Endothelial cell (in vitro differentiated cells): Measurements from ENCODE around the gene TRPV4. TPM values are rescaled to one million over a fixed set of nuclear protein-coding genes. Genes with fewer than 3 reads are reported as not detected.

Source experiments
- DNase-seq: peaks from one replicate; pipeline ENCODE4 v3.0.0; 2021; ENCODE audit warnings: low spot score
- H3K27ac Mint-ChIP-seq: one replicate; pipeline ENCODE4 v1.8.0; 2021; ENCODE audit warnings: mixed read lengths, inconsistent platforms; ENCODE audit not compliant: unreplicated experiment
- H3K27me3 Mint-ChIP-seq: one replicate; pipeline ENCODE4 v1.8.0; 2021; ENCODE audit warnings: mild to moderate bottlenecking, moderate library complexity, mixed read lengths, inconsistent platforms; ENCODE audit not compliant: unreplicated experiment
- H3K36me3 Mint-ChIP-seq: one replicate; pipeline ENCODE4 v1.8.0; 2021; ENCODE audit warnings: mild to moderate bottlenecking, low read depth, mixed read lengths, inconsistent platforms; ENCODE audit not compliant: unreplicated experiment
- H3K4me1 Mint-ChIP-seq: one replicate; pipeline ENCODE4 v1.8.0; 2021; ENCODE audit warnings: mild to moderate bottlenecking, mixed read lengths, inconsistent platforms; ENCODE audit not compliant: unreplicated experiment
- H3K4me3 Mint-ChIP-seq: one replicate; pipeline ENCODE4 v1.8.0; 2021; ENCODE audit warnings: mild to moderate bottlenecking, mixed read lengths, inconsistent platforms; ENCODE audit not compliant: unreplicated experiment
- H3K9me3 Mint-ChIP-seq: one replicate; pipeline ENCODE4 v1.8.0; 2021; ENCODE audit warnings: mixed read lengths, inconsistent platforms; ENCODE audit not compliant: unreplicated experiment
- total RNA-seq: library from RNA; stranded (reverse); fragmentation: NEBNext Ultra II Directional; extraction: Animal tissue kit (Norgen Biotek cat#: 25700); gene quantifications from one replicate; pipeline ENCODE4 v1.2.1, GENCODE V29; 2021; ENCODE audit not compliant: unreplicated experiment
- TF ChIP-seq, protein P1 (sequence below): fragments of 200-600 bp; sonication (generic); IDR thresholded peaks from one replicate; pipeline ENCODE4 v1.5.0; 2021; ENCODE audit warnings: antibody characterized with exemption; ENCODE audit not compliant: unreplicated experiment

TRPV4 gene
- total RNA-seq, 1 donor from 2014 or later = 7.0 TPM

DNA sequence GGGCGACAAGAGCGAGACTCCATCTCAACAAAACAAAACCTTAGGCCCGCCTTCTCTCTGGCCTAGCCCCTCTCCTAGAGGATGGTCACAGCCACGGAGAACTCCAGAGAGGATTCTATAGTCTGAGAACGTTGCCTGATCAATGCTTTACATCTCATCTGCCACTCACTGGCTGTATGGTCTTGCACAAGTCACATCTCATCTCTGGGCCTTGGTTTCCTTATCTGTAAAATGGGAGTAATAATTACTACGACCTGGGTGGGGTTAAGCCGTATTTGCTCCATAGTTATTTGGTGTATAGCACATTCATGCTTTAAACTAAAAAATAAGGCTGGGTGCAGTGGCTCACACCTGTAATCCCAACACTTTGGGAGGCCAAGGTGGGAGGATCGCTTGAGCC is 8.5 kb downstream of the TRPV4 start:
- TF ChIP-seq, protein P1, sequence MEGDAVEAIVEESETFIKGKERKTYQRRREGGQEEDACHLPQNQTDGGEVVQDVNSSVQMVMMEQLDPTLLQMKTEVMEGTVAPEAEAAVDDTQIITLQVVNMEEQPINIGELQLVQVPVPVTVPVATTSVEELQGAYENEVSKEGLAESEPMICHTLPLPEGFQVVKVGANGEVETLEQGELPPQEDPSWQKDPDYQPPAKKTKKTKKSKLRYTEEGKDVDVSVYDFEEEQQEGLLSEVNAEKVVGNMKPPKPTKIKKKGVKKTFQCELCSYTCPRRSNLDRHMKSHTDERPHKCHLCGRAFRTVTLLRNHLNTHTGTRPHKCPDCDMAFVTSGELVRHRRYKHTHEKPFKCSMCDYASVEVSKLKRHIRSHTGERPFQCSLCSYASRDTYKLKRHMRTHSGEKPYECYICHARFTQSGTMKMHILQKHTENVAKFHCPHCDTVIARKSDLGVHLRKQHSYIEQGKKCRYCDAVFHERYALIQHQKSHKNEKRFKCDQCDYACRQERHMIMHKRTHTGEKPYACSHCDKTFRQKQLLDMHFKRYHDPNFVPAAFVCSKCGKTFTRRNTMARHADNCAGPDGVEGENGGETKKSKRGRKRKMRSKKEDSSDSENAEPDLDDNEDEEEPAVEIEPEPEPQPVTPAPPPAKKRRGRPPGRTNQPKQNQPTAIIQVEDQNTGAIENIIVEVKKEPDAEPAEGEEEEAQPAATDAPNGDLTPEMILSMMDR = no peak
- H3K4me1 Mint-ChIP-seq = peaks cover 10% of the 10 kb centered on the region
- H3K27me3 Mint-ChIP-seq = peaks cover 9% of the 10 kb centered on the region
- DNase-seq = no peak
- no peak overlapping the region for H3K4me3 Mint-ChIP-seq
- H3K9me3 Mint-ChIP-seq = no peaks in the 10 kb centered on the region
- H3K27ac Mint-ChIP-seq = no peak overlapping the region
- H3K36me3 Mint-ChIP-seq = peaks cover 6% of the 10 kb centered on the region

- no peaks in the 10 kb centered on the region for H3K9me3 Mint-ChIP-seq
- DNase-seq = no peak
- H3K36me3 Mint-ChIP-seq = peaks cover 6% of the 10 kb centered on the region
Observed at GRCh38 chr12:109822951-109823411, 10.2 kb downstream of the TRPV4 start.

GRCh38 chr12:109822416-109822815 is 10.8 kb downstream of the TRPV4 start:
- Mint-ChIP-seq H3K9me3 (no peaks in the 10 kb centered on the region), H3K4me1 (peaks cover under 1% of the 10 kb centered on the region), H3K4me3 (no peak overlapping the region), H3K27me3 (peaks cover 8% of the 10 kb centered on the region), H3K27ac (no peak overlapping the region), H3K36me3 (peaks cover 6% of the 10 kb centered on the region)
- TF ChIP-seq, protein P1 = no peak
- no peak for DNase-seq

More at GRCh38 chr12:109822951-109823411, 10.2 kb downstream of the TRPV4 start:
- TF ChIP-seq, protein P1 = no peak
- H3K27ac Mint-ChIP-seq = no peak overlapping the region
- peaks cover 12% of the 10 kb centered on the region for H3K27me3 Mint-ChIP-seq
- peaks cover 6% of the 10 kb centered on the region for H3K4me1 Mint-ChIP-seq
- no peak overlapping the region for H3K4me3 Mint-ChIP-seq

DNA sequence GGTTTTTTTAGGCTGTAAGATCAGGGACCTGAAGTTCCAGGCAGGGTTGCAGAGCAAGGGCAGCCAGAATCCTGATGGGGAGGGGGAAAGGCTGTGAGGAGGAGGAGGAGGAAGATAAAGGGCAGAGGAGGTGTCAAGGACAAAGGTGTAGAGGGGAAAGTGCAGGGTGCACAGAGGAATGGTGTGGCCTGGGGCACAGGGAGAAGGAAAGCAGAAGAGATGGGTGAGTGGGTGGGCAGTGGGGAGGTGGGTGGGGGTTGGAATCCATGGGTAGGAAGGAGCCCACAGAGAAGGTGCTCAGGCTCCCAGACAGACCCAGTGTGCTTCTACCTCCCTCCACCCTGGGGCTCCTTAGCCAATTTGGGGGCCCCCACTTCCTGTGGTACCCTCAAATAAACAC is 11.2 kb downstream of the TRPV4 start:
- TF ChIP-seq, protein P1 = no peak
- no peak for DNase-seq
- no peaks in the 10 kb centered on the region for H3K9me3 Mint-ChIP-seq
- peaks cover 8% of the 10 kb centered on the region for H3K27me3 Mint-ChIP-seq
- H3K36me3 Mint-ChIP-seq = peaks cover 4% of the 10 kb centered on the region
- H3K4me3 Mint-ChIP-seq = no peak overlapping the region
- no peak overlapping the region for H3K27ac Mint-ChIP-seq
- H3K4me1 Mint-ChIP-seq = no peaks in the 10 kb centered on the region

DNA sequence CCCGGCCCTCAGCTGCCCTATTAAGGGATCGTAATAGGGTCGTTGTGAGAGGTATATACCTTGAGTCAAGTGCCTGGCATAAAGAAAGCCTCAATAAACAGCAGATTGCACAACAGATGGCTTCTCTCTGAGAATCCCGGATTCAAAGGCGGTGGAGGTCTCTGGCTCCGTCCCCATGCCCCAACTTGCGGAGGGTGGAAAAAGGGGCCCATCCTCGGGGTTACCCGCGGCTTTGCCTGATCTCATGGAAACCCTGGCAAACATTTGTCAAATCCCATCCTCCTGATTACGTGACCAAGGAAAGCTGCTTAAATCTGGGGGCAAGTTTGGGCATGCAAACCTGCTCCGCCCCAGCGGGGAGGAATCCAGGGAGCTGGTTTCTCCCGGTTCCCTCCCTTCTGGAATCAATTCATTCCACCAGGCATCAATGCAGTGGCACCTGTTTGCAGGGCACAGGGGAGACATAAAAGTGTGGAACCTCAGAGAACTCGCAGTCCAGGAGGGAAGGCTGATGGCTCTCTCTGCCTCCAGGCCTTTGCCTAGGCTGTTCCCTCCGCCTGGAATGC is 12.3 kb downstream of the TRPV4 start:
- no peak overlapping the region for H3K27ac Mint-ChIP-seq
- no peak for DNase-seq
- no peak overlapping the region for H3K4me3 Mint-ChIP-seq
- H3K4me1 Mint-ChIP-seq = no peaks in the 10 kb centered on the region
- H3K9me3 Mint-ChIP-seq = no peaks in the 10 kb centered on the region
- peaks cover 8% of the 10 kb centered on the region for H3K27me3 Mint-ChIP-seq
- peaks cover 4% of the 10 kb centered on the region for H3K36me3 Mint-ChIP-seq
- TF ChIP-seq, protein P1 = no peak
